ENCODE measurements around the gene CCNT2.

- TF ChIP-seq POLR2AphosphoS5 (IDR thresholded peaks at IDR 0.05) (no peak), CTCF (IDR thresholded peaks at IDR 0.05) (no peak)
Observed at GRCh38 chr2:134932864-134933526, 14.4 kb downstream of the CCNT2 start.
